ENCODE measurements around the gene CCDC197.

CCDC197 gene

DNA sequence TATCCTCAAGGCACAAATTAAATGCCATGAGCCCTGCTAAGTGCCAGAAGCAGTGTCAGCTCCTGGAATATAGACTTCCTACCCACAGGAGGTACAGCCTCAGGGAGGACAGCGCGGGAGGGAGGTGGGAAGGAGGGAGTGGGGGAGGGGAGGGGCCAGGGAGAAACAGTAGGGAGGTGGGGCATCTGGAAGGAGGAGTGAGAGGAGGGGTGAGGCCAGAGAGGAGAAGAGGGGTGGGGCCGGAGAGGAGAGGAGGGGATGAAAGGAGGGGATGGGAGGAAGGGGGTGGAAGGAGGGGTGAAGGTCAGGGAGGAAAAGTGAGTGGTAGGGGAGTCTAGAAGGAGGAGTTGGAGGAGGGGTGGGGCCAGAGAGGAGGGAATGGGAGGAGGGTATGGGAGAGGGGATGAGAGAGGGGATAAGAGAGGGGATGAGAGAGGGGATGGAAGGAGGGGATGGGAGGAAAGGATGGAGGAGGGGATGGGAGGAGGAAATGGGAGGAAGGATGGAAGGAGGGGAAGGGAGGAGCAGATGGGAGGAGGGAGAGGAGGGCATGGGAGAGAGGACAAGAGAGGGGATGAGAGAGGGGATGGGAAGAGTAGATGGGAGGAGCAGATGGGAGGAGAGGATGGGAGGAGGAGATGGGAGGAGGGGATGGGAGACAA, 9.2 kb upstream of the CCDC197 start (continued):
- TF ChIP-seq PATZ1 (tag by site-specific recombination; IDR thresholded peaks at IDR 0.05), result no peak
- TF ChIP-seq, protein P1, sequence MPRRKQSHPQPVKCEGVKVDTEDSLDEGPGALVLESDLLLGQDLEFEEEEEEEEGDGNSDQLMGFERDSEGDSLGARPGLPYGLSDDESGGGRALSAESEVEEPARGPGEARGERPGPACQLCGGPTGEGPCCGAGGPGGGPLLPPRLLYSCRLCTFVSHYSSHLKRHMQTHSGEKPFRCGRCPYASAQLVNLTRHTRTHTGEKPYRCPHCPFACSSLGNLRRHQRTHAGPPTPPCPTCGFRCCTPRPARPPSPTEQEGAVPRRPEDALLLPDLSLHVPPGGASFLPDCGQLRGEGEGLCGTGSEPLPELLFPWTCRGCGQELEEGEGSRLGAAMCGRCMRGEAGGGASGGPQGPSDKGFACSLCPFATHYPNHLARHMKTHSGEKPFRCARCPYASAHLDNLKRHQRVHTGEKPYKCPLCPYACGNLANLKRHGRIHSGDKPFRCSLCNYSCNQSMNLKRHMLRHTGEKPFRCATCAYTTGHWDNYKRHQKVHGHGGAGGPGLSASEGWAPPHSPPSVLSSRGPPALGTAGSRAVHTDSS (tag by site-specific recombination; IDR thresholded peaks at IDR 0.05), result no peak
- no peak for TF ChIP-seq ZFP69B (tag by site-specific recombination; IDR thresholded peaks at IDR 0.05)
- TF ChIP-seq, protein P2, sequence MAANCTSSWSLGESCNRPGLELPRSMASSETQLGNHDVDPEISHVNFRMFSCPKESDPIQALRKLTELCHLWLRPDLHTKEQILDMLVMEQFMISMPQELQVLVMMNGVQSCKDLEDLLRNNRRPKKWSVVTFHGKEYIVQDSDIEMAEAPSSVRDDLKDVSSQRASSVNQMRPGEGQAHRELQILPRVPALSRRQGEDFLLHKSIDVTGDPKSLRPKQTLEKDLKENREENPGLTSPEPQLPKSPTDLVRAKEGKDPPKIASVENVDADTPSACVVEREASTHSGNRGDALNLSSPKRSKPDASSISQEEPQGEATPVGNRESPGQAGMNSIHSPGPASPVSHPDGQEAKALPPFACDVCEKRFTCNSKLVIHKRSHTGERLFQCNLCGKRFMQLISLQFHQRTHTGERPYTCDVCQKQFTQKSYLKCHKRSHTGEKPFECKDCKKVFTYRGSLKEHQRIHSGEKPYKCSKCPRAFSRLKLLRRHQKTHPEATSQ (tag by site-specific recombination; IDR thresholded peaks at IDR 0.05), result no peak
- no peak for TF ChIP-seq ZNF529 (tag by site-specific recombination; IDR thresholded peaks at IDR 0.05; ENCODE audit: insufficient replicate concordance)
- no peak for TF ChIP-seq ZNF747 (tag by site-specific recombination; IDR thresholded peaks at IDR 0.05)
- TF ChIP-seq, protein P3, sequence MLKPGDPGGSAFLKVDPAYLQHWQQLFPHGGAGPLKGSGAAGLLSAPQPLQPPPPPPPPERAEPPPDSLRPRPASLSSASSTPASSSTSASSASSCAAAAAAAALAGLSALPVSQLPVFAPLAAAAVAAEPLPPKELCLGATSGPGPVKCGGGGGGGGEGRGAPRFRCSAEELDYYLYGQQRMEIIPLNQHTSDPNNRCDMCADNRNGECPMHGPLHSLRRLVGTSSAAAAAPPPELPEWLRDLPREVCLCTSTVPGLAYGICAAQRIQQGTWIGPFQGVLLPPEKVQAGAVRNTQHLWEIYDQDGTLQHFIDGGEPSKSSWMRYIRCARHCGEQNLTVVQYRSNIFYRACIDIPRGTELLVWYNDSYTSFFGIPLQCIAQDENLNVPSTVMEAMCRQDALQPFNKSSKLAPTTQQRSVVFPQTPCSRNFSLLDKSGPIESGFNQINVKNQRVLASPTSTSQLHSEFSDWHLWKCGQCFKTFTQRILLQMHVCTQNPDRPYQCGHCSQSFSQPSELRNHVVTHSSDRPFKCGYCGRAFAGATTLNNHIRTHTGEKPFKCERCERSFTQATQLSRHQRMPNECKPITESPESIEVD (tag by site-specific recombination; IDR thresholded peaks at IDR 0.05), result no peak
- TF ChIP-seq, protein P4, sequence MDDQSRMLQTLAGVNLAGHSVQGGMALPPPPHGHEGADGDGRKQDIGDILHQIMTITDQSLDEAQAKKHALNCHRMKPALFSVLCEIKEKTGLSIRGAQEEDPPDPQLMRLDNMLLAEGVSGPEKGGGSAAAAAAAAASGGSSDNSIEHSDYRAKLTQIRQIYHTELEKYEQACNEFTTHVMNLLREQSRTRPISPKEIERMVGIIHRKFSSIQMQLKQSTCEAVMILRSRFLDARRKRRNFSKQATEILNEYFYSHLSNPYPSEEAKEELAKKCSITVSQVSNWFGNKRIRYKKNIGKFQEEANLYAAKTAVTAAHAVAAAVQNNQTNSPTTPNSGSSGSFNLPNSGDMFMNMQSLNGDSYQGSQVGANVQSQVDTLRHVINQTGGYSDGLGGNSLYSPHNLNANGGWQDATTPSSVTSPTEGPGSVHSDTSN (CRISPR knock-in tag; IDR thresholded peaks at IDR 0.05), result no peak
- TF ChIP-seq HOXA7 (CRISPR knock-in tag; IDR thresholded peaks at IDR 0.05; ENCODE audit: borderline replicate concordance), result no peak
- TF ChIP-seq EGR2 (tag by site-specific recombination; IDR thresholded peaks at IDR 0.05; ENCODE audit: low read depth), result peak; percentile 58
- no peak for TF ChIP-seq ZNF777 (tag by site-specific recombination; IDR thresholded peaks at IDR 0.05; ENCODE audit: borderline replicate concordance)
- no peak for TF ChIP-seq IKZF3 (tag by site-specific recombination; IDR thresholded peaks at IDR 0.05)
- TF ChIP-seq MYNN (tag by site-specific recombination; IDR thresholded peaks at IDR 0.05; ENCODE audit: borderline replicate concordance), result no peak
- TF ChIP-seq ZNF280D (tag by site-specific recombination; IDR thresholded peaks at IDR 0.05), result no peak
- no peak for TF ChIP-seq HOXD13 (CRISPR knock-in tag; IDR thresholded peaks at IDR 0.05; ENCODE audit: borderline replicate concordance)
- no peak for TF ChIP-seq ZXDB (tag by site-specific recombination; IDR thresholded peaks at IDR 0.05)
- no peak for TF ChIP-seq ZNF175 (tag by site-specific recombination; IDR thresholded peaks at IDR 0.05)
- no peak for TF ChIP-seq ZNF10 (tag by site-specific recombination; IDR thresholded peaks at IDR 0.05)
- TF ChIP-seq, protein P5, sequence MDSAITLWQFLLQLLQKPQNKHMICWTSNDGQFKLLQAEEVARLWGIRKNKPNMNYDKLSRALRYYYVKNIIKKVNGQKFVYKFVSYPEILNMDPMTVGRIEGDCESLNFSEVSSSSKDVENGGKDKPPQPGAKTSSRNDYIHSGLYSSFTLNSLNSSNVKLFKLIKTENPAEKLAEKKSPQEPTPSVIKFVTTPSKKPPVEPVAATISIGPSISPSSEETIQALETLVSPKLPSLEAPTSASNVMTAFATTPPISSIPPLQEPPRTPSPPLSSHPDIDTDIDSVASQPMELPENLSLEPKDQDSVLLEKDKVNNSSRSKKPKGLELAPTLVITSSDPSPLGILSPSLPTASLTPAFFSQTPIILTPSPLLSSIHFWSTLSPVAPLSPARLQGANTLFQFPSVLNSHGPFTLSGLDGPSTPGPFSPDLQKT (IDR thresholded peaks at IDR 0.05; ENCODE audit: borderline replicate concordance, low read depth, low read length), result no peak
- no peak for TF ChIP-seq ZNF24 (tag by site-specific recombination; IDR thresholded peaks at IDR 0.05)
- TF ChIP-seq ZNF621 (tag by site-specific recombination; IDR thresholded peaks at IDR 0.05), result no peak
- TF ChIP-seq, protein P6, sequence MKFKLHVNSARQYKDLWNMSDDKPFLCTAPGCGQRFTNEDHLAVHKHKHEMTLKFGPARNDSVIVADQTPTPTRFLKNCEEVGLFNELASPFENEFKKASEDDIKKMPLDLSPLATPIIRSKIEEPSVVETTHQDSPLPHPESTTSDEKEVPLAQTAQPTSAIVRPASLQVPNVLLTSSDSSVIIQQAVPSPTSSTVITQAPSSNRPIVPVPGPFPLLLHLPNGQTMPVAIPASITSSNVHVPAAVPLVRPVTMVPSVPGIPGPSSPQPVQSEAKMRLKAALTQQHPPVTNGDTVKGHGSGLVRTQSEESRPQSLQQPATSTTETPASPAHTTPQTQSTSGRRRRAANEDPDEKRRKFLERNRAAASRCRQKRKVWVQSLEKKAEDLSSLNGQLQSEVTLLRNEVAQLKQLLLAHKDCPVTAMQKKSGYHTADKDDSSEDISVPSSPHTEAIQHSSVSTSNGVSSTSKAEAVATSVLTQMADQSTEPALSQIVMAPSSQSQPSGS (tag by site-specific recombination; IDR thresholded peaks at IDR 0.05; ENCODE audit: low read depth), result no peak
- peak; percentile 93 for TF ChIP-seq WT1 (tag by site-specific recombination; IDR thresholded peaks at IDR 0.05)
- TF ChIP-seq, protein P7, sequence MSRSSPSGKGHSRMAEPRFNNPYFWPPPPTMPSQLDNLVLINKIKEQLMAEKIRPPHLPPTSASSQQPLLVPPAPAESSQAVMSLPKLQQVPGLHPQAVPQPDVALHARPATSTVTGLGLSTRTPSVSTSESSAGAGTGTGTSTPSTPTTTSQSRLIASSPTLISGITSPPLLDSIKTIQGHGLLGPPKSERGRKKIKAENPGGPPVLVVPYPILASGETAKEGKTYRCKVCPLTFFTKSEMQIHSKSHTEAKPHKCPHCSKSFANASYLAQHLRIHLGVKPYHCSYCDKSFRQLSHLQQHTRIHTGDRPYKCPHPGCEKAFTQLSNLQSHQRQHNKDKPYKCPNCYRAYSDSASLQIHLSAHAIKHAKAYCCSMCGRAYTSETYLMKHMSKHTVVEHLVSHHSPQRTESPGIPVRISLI (tag by site-specific recombination; IDR thresholded peaks at IDR 0.05), result no peak
